AG04450 (cell line): ENCODE results near the gene GTF3C1. TPM values are rescaled to one million over a fixed set of nuclear protein-coding genes. Genes with fewer than 3 reads are reported as not detected.

Experiments used
- CTCF ChIA-PET: fragments of 300-600, 350-600 bp; formaldehyde crosslinking; extraction: SDS; loops from one replicate; lab custom pipeline; 2022; ENCODE audit warnings: antibody characterized with exemption, inconsistent platforms; lab: Charles Lee
- POLR2A ChIA-PET: fragments of 350-600 bp; formaldehyde crosslinking; extraction: SDS; loops from one replicate; lab custom pipeline; 2021; ENCODE audit warnings: antibody characterized with exemption, inconsistent platforms; lab: Yijun Ruan, JAX
- DNase-seq: peaks from one replicate; pipeline ENCODE4 v3.0.0-alpha.2; 2011; ENCODE audit warnings: low read depth, low spot score
- H3K27ac ChIP-seq: one replicate; pipeline ENCODE4 v1.5.1; 2012; ENCODE audit warnings: low read depth, low read length, control low read depth
- H3K27me3 ChIP-seq: one replicate; pipeline ENCODE4 v1.6.0; 2012; ENCODE audit warnings: low read length; ENCODE audit not compliant: control insufficient read depth, insufficient read depth
- H3K4me3 ChIP-seq: 2 replicates; pipeline ENCODE4 v1.5.1; 2011; ENCODE audit warnings: mild to moderate bottlenecking, low read depth, low read length, control low read depth
- H3K9me3 ChIP-seq: 2 replicates; pipeline ENCODE4 v1.5.1; 2012; ENCODE audit warnings: low read length; ENCODE audit not compliant: control insufficient read depth, insufficient read depth
- polyA plus RNA-seq: library from polyadenylated mRNA; depleted of rRNA; stranded (reverse); fragments of >200 nt; gene quantifications from 2 replicates; pipeline ENCODE4 v1.2.3, GENCODE V29; 2011
- TF ChIP-seq, protein P1 (sequence below): IDR thresholded peaks from 2 replicates; pipeline ENCODE4 v1.5.1; 2011; ENCODE audit warnings: low read depth, low read length, control low read depth, inconsistent platforms

GTF3C1 gene
- polyA plus RNA-seq, 1 experiment = 40.2 TPM

DNA sequence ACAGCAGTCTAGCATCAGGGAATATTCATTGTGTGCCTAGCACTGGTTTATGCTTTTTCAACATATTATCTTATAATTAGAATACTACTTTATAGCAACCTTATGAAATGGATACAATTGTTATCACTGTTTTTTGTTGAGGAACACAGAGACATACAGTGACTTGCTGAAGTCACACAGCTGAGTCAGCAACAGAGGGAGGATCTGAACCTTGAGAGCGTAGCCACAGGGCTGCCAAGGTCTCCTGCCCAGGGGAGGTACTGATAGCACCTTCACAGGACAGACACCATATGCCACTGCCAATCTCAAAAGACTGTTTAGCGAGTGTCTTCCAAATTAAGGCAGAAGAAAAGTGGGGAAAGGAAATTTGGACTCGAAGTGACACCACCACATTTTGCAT, 63.0 kb downstream of the GTF3C1 start:
- ChIA-PET POLR2A (no interaction called here), CTCF (no interaction called here)
- DNase-seq = no peak
- no peak overlapping the region for H3K4me3 ChIP-seq
- H3K27ac ChIP-seq = no peak overlapping the region
- no peaks in the 10 kb centered on the region for H3K27me3 ChIP-seq
- TF ChIP-seq, protein P1, sequence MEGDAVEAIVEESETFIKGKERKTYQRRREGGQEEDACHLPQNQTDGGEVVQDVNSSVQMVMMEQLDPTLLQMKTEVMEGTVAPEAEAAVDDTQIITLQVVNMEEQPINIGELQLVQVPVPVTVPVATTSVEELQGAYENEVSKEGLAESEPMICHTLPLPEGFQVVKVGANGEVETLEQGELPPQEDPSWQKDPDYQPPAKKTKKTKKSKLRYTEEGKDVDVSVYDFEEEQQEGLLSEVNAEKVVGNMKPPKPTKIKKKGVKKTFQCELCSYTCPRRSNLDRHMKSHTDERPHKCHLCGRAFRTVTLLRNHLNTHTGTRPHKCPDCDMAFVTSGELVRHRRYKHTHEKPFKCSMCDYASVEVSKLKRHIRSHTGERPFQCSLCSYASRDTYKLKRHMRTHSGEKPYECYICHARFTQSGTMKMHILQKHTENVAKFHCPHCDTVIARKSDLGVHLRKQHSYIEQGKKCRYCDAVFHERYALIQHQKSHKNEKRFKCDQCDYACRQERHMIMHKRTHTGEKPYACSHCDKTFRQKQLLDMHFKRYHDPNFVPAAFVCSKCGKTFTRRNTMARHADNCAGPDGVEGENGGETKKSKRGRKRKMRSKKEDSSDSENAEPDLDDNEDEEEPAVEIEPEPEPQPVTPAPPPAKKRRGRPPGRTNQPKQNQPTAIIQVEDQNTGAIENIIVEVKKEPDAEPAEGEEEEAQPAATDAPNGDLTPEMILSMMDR = no peak
- H3K9me3 ChIP-seq = no peaks in the 10 kb centered on the region

DNA sequence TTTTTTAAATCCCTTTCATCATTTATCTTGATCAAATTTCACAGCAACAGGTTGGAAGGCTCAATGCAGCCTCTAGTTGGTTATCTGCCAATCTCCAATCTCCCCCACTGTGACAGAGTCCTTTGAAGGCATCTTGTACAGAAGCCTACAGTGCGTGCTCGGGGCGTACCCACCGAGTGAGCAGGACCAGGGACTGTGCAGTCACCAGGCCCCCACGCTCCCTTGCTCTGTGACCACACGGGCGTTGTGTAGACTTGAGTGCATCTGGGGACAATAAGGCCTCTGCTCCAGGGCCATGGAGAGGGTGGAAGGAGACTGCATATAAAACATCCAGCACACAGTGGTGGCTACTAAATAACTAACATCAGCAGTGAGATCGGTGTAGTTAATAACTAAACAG, 63.4 kb downstream of the GTF3C1 start:
- DNase-seq = no peak
- CTCF ChIA-PET = no interaction called here
- Histone ChIP-seq H3K9me3 (no peaks in the 10 kb centered on the region), H3K4me3 (no peak overlapping the region), H3K27ac (no peak overlapping the region), H3K27me3 (no peaks in the 10 kb centered on the region)
- TF ChIP-seq, protein P1 = no peak
- POLR2A ChIA-PET = no interaction called here

DNA sequence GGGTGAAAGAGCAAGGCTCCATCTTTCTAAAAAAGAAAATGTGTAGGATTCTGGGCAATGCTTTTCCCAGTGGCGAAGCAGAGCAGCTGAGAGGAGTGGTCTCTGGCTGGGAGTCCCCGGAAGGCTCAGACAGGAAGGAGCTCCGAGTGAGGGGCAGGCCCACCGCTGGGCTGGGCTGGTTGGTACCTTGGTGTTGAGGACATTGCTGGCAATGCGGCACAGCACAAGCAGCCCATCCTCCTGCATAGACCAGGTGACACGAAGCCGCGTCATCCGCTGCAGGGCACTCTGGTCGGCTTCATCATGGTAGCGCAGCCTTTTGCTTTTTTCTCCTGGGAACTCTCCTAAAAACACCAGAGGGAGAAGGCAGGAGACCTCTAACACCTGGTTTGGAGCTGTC, 63.9 kb downstream of the GTF3C1 start:
- Histone ChIP-seq H3K4me3 (no peak overlapping the region), H3K9me3 (no peaks in the 10 kb centered on the region), H3K27ac (no peak overlapping the region), H3K27me3 (no peaks in the 10 kb centered on the region)
- POLR2A ChIA-PET = no interaction called here
- no peak for DNase-seq
- TF ChIP-seq, protein P1 = no peak
- CTCF ChIA-PET = no interaction called here

DNA sequence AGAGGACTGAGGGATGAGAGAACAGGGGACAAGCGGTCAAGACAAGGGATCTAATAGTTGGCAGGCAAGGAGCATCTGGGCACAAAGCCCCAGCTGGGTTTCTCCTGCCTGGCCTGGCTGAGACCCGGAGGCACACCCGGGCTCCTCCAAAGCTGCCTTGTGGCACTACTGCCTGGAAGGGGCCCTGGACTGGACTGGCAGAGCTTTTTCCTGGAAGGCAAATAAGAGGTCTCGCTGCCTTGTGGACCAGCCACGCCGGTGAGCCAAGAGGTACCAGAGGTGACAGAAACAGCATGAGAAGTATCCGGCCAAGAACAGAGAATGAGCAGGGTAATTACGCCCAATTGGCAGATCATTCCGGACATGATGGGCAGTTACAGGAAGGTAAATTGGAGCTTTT, 64.6 kb downstream of the GTF3C1 start:
- no peaks in the 10 kb centered on the region for H3K9me3 ChIP-seq
- H3K27me3 ChIP-seq = no peaks in the 10 kb centered on the region
- H3K27ac ChIP-seq = no peak overlapping the region
- TF ChIP-seq, protein P1 = no peak
- DNase-seq = no peak
- no peak overlapping the region for H3K4me3 ChIP-seq
- POLR2A ChIA-PET = no interaction called here
- CTCF ChIA-PET = interaction anchor here (0.5 kb wide), 1 partner anchor 375 kb away, joined by 3 read pairs; no protein-coding TSS in a partner anchor

- TF ChIP-seq, protein P1 = no peak
- H3K27me3 ChIP-seq = no peaks in the 10 kb centered on the region
- POLR2A ChIA-PET = no interaction called here
- no peak overlapping the region for H3K27ac ChIP-seq
- H3K4me3 ChIP-seq = no peak overlapping the region
- no peaks in the 10 kb centered on the region for H3K9me3 ChIP-seq
- CTCF ChIA-PET = no interaction called here
- DNase-seq = no peak
These were observed 66.1 kb downstream of the GTF3C1 start for GRCh38 chr16:27483624-27484023.
